ENCODE measurements around the gene CDH19.

DNA sequence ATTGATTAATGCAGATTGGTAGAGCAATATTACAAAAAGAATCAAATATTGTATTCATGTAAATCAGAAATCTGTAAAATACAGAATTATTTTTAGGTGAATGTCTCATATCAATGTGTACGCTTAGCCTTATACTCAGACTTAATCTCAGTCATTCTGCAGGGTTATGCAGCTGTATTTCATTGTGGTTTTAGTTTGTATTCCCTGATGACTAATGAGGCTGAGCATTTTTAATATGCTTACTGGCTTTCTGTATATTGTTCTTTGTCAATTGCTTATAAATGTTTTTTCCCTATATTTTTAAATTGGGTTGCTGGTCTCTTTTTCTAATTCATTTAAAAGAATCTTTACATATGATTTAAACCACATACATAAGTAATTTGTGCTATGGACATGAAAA, 50.1 kb downstream of the CDH19 start:
- TF ChIP-seq ZNF274 (IDR thresholded peaks at IDR 0.05; ENCODE audit: low read depth, low read length) (no peak), YY1 (IDR thresholded peaks at IDR 0.05; ENCODE audit: insufficient read depth, insufficient read length) (no peak)

All from NT2/D1 (cell line).